Measurements from ENCODE around the gene SPATA22. TPM values are rescaled to one million over a fixed set of nuclear protein-coding genes. Genes with fewer than 3 reads are reported as not detected.
"Not testable (repeated sequence)": the region's sequence is repeated elsewhere in the genome, so short reads cannot be mapped to it uniquely, and the experiment has no call there.

The SPATA22 gene
- total and polyA plus RNA-seq, 12 donors, result 0.09 to 3.1 (median 0.37) TPM; not detected in 2

DNA sequence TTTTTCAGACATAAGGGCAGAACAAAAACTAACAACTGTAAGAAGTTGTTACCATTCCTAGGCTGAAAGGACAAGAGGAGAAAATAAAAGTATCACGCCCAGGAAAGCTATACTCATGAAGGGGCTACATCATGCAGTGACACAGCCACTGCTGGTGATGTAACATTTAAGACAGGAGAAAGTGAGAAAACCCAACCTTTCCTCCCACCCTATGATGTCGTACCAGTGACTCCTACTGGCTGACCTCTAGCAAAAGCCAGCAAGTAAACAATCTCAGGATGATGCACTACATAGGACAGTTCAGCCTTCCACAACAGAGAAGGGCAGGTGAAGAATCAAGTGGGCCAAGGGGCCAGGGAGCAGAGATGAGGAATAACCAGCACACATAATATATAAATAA lies 24.0 kb downstream of the SPATA22 start:
- Histone ChIP-seq H3K27ac (no peak overlapping the region), H3K27me3 (peaks cover 0 to 6% (median 0%) of the 10 kb centered on the region in 7 donors), H3K4me3 (no peak overlapping the region), H3K9me3 (peaks cover 0 to 6% (median 0%) of the 10 kb centered on the region in 11 donors), H3K36me3 (no peaks in the 10 kb centered on the region), H3K4me1 (no peaks in the 10 kb centered on the region)
- TF ChIP-seq, protein P1, sequence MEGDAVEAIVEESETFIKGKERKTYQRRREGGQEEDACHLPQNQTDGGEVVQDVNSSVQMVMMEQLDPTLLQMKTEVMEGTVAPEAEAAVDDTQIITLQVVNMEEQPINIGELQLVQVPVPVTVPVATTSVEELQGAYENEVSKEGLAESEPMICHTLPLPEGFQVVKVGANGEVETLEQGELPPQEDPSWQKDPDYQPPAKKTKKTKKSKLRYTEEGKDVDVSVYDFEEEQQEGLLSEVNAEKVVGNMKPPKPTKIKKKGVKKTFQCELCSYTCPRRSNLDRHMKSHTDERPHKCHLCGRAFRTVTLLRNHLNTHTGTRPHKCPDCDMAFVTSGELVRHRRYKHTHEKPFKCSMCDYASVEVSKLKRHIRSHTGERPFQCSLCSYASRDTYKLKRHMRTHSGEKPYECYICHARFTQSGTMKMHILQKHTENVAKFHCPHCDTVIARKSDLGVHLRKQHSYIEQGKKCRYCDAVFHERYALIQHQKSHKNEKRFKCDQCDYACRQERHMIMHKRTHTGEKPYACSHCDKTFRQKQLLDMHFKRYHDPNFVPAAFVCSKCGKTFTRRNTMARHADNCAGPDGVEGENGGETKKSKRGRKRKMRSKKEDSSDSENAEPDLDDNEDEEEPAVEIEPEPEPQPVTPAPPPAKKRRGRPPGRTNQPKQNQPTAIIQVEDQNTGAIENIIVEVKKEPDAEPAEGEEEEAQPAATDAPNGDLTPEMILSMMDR (IDR thresholded peaks at IDR 0.05), result no peak
- intact Hi-C loops (cut with DNase I), result no loop called here
- WGBS, 2 donors, result 47 to 60% methylated on average over 2 of the region's 2 CpGs
- ATAC-seq (no peak), DNase-seq (no peak)

DNA sequence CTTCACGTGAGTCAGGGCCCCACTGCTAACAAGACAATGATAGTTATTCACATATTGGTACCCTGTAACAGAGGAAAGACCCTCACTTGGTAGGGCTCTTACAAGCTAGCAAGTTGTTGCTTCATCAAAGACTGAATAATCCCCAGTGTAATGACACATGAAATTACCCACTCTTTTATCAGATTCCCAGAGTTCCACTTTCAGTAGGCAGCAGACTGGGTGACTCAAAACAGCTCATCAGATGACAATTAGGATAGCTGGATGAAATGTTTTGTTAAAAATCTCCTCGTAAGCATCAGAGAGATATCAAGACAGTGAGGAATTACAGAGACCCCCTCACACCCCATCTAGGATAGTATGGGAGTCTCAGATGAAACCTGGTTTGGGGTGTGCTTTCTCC lies 31.2 kb downstream of the SPATA22 start:
- Histone ChIP-seq H3K4me3 (no peak overlapping the region), H3K36me3 (no peaks in the 10 kb centered on the region), H3K27ac (no peak overlapping the region), H3K27me3 (peaks cover 0 to 14% (median 4%) of the 10 kb centered on the region in 7 donors), H3K4me1 (no peaks in the 10 kb centered on the region), H3K9me3 (no peaks in the 10 kb centered on the region)
- TF ChIP-seq, protein P1 (IDR thresholded peaks at IDR 0.05), result no peak
- WGBS, 2 donors, result 57 to 67% methylated on average over 2 of the region's 2 CpGs
- intact Hi-C loops (cut with DNase I), result no loop called here
- DNase-seq (no peak), ATAC-seq (no peak)

DNA sequence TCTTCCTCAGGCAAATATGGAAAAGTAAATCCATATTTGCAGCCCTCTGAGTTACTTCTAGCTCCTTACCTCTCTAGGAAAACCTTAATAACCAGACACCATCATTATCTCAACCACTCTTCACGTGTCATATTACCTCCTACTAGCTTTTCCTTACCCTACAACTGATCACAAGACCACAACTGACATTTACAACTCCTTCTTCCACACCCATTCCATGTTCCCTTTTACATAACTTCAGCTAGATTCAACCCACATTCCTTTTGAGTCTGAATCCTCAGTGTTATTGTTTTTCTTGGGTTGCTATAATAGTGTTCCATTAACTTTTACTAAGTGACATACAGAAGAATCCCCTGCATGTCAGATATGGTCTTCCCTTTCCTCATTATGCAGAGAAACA lies 33.3 kb downstream of the SPATA22 start:
- peaks cover 0 to 14% (median 4%) of the 10 kb centered on the region in 7 donors for H3K27me3 ChIP-seq
- no peaks in the 10 kb centered on the region for H3K36me3 ChIP-seq
- H3K4me3 ChIP-seq, result no peak overlapping the region
- no peaks in the 10 kb centered on the region for H3K9me3 ChIP-seq
- no peak for ATAC-seq
- H3K27ac ChIP-seq, result no peak overlapping the region
- H3K4me1 ChIP-seq, result no peaks in the 10 kb centered on the region
- TF ChIP-seq, protein P1 (IDR thresholded peaks at IDR 0.05), result no peak
- DNase-seq, result no peak
- intact Hi-C loops (cut with DNase I), result no loop called here
- 50 to 62% methylated on average over 1 of the region's 1 CpG for WGBS, 2 donors

DNA sequence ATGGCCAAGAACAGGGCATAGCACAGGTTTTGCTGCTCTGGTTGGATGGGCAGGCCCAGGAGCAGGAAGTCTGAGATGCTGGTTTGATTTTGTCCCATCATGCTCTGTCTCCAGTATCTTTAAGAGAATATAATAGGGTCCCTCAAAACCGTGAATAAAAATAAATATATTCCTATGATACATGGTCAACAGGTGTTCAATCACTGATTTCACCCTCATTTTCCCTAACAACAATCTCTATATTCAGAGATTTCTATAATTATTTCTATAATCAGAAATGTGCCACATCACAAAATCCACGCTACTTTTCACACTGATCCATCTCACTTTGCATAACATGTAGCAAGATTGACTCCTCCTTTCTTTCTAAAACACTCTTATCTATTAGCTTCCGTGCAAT lies 37.9 kb downstream of the SPATA22 start, which contains the start of gene OR1E2:
OR1E2 (minus strand) TSS at position 101 of the 400 bp plus-strand sequence; CDS start at position 101, 0 bp downstream.
- WGBS, 2 donors, result 67 to 75% methylated on average over 3 of the region's 3 CpGs
- Histone ChIP-seq H3K4me3 (no peak within 1 kb of the TSS), H3K9me3 (peaks cover 0 to 21% (median 6%) of the 10 kb centered on the region in 11 donors), H3K36me3 (no peaks in the 10 kb centered on the region), H3K4me1 (no peaks in the 10 kb centered on the region), H3K27me3 (peaks cover 0 to 8% (median 0%) of the 10 kb centered on the region in 7 donors), H3K27ac (no peak within 1 kb of the TSS)
- DNase-seq, result no peak
- TF ChIP-seq, protein P1 (IDR thresholded peaks at IDR 0.05), result no peak
- intact Hi-C loops (cut with DNase I), result no loop called here
- ATAC-seq, result no peak

DNA sequence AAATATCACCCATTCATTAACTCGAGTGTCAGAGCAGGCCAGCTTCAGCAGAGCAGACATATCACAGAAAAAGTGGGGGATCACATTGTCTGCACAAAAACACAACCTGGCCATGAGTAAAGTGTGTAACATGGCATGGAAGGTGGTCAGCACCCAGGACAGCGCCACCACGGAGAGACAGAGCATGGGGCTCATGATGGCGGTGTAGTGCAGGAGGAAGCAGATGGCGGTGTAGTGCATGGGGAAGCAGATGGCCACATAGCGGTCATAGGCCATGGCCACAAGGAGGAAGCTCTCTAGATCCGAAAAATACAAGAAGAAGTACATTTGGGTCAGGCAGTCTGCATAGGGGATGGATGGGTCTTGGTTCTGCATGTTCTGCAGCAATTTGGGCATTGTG lies 38.4 kb downstream of the SPATA22 start:
- H3K4me1 ChIP-seq; DNase-seq; ATAC-seq; H3K27ac ChIP-seq; H3K36me3 ChIP-seq; H3K4me3 ChIP-seq; intact Hi-C loops (cut with DNase I); H3K27me3 ChIP-seq: not testable (repeated sequence)
- peaks cover 0 to 21% (median 6%) of the 10 kb centered on the region in 11 donors for H3K9me3 ChIP-seq
- 25 to 31% methylated on average over 7 of the region's 7 CpGs for WGBS, 2 donors
